ENCODE data around the gene CDK16. TPM values are rescaled to one million over a fixed set of nuclear protein-coding genes. Genes with fewer than 3 reads are reported as not detected.

The CDK16 gene
- total and polyA plus RNA-seq, 2 donors (not counting 1 experiment from before 2014, with no cell fraction given) = 68.2 to 92.9 TPM

DNA sequence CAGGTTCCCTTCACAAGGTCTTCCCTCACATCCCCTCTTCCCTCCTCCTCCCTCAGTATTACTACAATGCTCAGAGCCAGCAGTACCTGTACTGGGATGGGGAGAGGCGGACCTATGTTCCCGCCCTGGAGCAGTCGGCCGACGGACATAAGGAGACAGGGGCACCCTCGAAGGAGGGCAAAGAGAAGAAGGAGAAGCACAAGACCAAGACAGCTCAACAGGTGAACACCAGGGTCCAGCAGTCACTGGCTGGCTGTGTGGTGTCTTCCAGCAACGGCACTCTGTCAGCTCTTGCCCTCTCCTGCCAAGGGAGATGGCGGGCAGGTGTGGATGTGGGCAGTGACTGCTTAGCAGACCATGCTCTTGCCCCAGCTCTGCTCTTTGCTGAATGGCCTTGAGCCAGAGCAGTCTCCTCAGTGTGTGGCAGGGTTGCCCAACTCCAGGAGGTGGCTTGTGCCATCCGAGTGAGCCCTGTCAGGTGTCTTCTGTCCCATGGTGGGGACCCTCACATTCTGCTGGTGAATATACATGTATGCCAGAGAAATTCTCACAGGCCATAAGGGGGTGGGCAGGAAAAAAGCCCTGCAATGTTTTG lies 36.3 kb upstream of the CDK16 start:
- Histone ChIP-seq H3K27me3 (replicated peaks in 1 of 4; ENCODE audit: control extremely low read depth in 1 of 4, control insufficient read depth in 3 of 4, insufficient read depth in 4 of 4, low read length in 3 of 4) (no peaks in the 10 kb centered on the region), H3K4me3 (ENCODE audit: control extremely low read depth in 1 of 5, extremely low read depth in 1 of 5, insufficient read depth in 1 of 5, low read depth in 2 of 5, low read length in 4 of 5) (no peak overlapping the region), H3K9me3 (ENCODE audit: control extremely low read depth in 1 of 3, control insufficient read depth in 2 of 3, insufficient read depth in 1 of 3, low read length in 2 of 3) (no peaks in the 10 kb centered on the region), H3K79me2 (ENCODE audit: control insufficient read depth, insufficient read depth, low read length) (no peaks in the 10 kb centered on the region), H3K36me3 (replicated peaks in 1 of 2; ENCODE audit: control extremely low read depth in 1 of 2, control insufficient read depth in 1 of 2, extremely low read depth in 1 of 2, insufficient read depth in 2 of 2, low read length in 1 of 2) (peaks cover 0 to 39% of the 10 kb centered on the region in 2 experiments), H3K4me2 (replicated peaks; ENCODE audit: low read depth, low read length, poor library complexity, severe bottlenecking) (no peak overlapping the region), H3K9ac (ENCODE audit: low read length) (no peak overlapping the region), H2AFZ (ENCODE audit: insufficient read depth, low read depth, low read length, poor library complexity, severe bottlenecking) (no peak overlapping the region), H4K20me1 (ENCODE audit: control insufficient read depth, insufficient read depth, low read length, poor library complexity, severe bottlenecking) (no peaks in the 10 kb centered on the region), H3K4me1 (ENCODE audit: control insufficient read depth in 2 of 2, insufficient read depth in 2 of 2, low read length in 2 of 2) (no peaks in the 10 kb centered on the region), H3K27ac (ENCODE audit: low read length in 2 of 2) (no peak overlapping the region)
- Mint-ChIP-seq H3K4me3 (no peak overlapping the region), H3K9me3 (ENCODE audit: insufficient read depth) (no peaks in the 10 kb centered on the region), H3K4me1 (no peaks in the 10 kb centered on the region), H3K27ac (no peak overlapping the region), H3K27me3 (no peaks in the 10 kb centered on the region)
- ATAC-seq (ENCODE audit: low read depth) = no peak
- no peak for TF ChIP-seq EZH2 (IDR thresholded peaks at IDR 0.05; ENCODE audit: borderline replicate concordance, insufficient read depth, low read depth, low read length, poor library complexity, severe bottlenecking)
- TF ChIP-seq, protein P1, sequence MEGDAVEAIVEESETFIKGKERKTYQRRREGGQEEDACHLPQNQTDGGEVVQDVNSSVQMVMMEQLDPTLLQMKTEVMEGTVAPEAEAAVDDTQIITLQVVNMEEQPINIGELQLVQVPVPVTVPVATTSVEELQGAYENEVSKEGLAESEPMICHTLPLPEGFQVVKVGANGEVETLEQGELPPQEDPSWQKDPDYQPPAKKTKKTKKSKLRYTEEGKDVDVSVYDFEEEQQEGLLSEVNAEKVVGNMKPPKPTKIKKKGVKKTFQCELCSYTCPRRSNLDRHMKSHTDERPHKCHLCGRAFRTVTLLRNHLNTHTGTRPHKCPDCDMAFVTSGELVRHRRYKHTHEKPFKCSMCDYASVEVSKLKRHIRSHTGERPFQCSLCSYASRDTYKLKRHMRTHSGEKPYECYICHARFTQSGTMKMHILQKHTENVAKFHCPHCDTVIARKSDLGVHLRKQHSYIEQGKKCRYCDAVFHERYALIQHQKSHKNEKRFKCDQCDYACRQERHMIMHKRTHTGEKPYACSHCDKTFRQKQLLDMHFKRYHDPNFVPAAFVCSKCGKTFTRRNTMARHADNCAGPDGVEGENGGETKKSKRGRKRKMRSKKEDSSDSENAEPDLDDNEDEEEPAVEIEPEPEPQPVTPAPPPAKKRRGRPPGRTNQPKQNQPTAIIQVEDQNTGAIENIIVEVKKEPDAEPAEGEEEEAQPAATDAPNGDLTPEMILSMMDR (IDR thresholded peaks at IDR 0.05) = no peak
- intact Hi-C loops (cut with micrococcal nuclease) = no loop called here
- 100% methylated on average over 2 of the region's 9 CpGs for WGBS (ENCODE audit: insufficient coverage)
- CTCF ChIA-PET = no interaction called here
- DNase-seq = no peak
- POLR2A ChIA-PET = no interaction called here

DNA sequence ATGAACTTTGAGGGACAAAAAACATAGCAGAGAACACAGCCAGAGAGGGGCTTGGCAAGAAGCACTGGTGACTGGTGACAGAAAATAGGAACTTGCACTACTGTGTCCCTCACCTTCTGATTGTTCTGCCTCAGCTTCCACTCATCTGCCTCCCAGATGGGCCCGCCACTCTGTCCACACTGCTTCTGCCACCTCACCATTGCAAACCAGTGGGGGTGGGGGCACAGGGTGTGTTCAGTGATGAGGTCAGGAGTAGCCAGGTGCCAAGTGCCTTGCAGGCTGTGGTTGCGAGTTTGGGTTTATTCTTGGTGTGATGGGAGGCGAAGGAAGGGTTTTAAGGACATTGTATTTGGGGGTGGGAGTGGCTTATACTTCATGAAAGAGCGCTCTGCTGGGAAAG lies 34.0 kb upstream of the CDK16 start:
- H3K27me3 Mint-ChIP-seq = no peaks in the 10 kb centered on the region
- ChIA-PET POLR2A (no interaction called here), CTCF (no interaction called here)
- TF ChIP-seq, protein P1 (IDR thresholded peaks at IDR 0.05) = no peak
- no peak for TF ChIP-seq EZH2 (IDR thresholded peaks at IDR 0.05; ENCODE audit: borderline replicate concordance, insufficient read depth, low read depth, low read length, poor library complexity, severe bottlenecking)
- no peak overlapping the region for H3K27ac Mint-ChIP-seq
- peaks cover 0 to 29% of the 10 kb centered on the region in 2 experiments for H3K36me3 ChIP-seq (replicated peaks in 1 of 2; ENCODE audit: control extremely low read depth in 1 of 2, control insufficient read depth in 1 of 2, extremely low read depth in 1 of 2, insufficient read depth in 2 of 2, low read length in 1 of 2)
- no peaks in the 10 kb centered on the region for H3K27me3 ChIP-seq (replicated peaks in 1 of 4; ENCODE audit: control extremely low read depth in 1 of 4, control insufficient read depth in 3 of 4, insufficient read depth in 4 of 4, low read length in 3 of 4)
- DNase-seq (no peak), ATAC-seq (ENCODE audit: low read depth) (no peak)
- no peaks in the 10 kb centered on the region for H4K20me1 ChIP-seq (ENCODE audit: control insufficient read depth, insufficient read depth, low read length, poor library complexity, severe bottlenecking)
- no peaks in the 10 kb centered on the region for H3K9me3 Mint-ChIP-seq (ENCODE audit: insufficient read depth)
- no peaks in the 10 kb centered on the region for H3K79me2 ChIP-seq (ENCODE audit: control insufficient read depth, insufficient read depth, low read length)
- peaks cover 4% of the 10 kb centered on the region for H3K4me1 Mint-ChIP-seq
- H3K4me1 ChIP-seq (ENCODE audit: control insufficient read depth in 2 of 2, insufficient read depth in 2 of 2, low read length in 2 of 2) = no peaks in the 10 kb centered on the region
- intact Hi-C loops (cut with micrococcal nuclease) = no loop called here
- H3K9ac ChIP-seq (ENCODE audit: low read length) = no peak overlapping the region
- no peak overlapping the region for H3K4me3 ChIP-seq (ENCODE audit: control extremely low read depth in 1 of 5, extremely low read depth in 1 of 5, insufficient read depth in 1 of 5, low read depth in 2 of 5, low read length in 4 of 5)
- WGBS (ENCODE audit: insufficient coverage) = 100% methylated on average over 1 of the region's 4 CpGs
- no peak overlapping the region for H3K27ac ChIP-seq (ENCODE audit: low read length in 2 of 2)
- H3K4me2 ChIP-seq (replicated peaks; ENCODE audit: low read depth, low read length, poor library complexity, severe bottlenecking) = no peak overlapping the region
- H2AFZ ChIP-seq (ENCODE audit: insufficient read depth, low read depth, low read length, poor library complexity, severe bottlenecking) = no peak overlapping the region
- H3K4me3 Mint-ChIP-seq = no peak overlapping the region
- H3K9me3 ChIP-seq (ENCODE audit: control extremely low read depth in 1 of 3, control insufficient read depth in 2 of 3, insufficient read depth in 1 of 3, low read length in 2 of 3) = no peaks in the 10 kb centered on the region

All from B cell (primary cell).